HG03521 (cell line): ENCODE measurements around the gene CFAP161.
A peak's percentile ranks its signal among the peaks of the same experiment; 100 is the strongest.

Source experiments
- ATAC-seq: cut with Tn5 transposase; IDR thresholded peaks from one replicate; pipeline ENCODE4 v1.9.1; 2021; ENCODE audit warnings: mild to moderate bottlenecking, moderate library complexity; ENCODE audit not compliant: unreplicated experiment

The CFAP161 gene, protein sequence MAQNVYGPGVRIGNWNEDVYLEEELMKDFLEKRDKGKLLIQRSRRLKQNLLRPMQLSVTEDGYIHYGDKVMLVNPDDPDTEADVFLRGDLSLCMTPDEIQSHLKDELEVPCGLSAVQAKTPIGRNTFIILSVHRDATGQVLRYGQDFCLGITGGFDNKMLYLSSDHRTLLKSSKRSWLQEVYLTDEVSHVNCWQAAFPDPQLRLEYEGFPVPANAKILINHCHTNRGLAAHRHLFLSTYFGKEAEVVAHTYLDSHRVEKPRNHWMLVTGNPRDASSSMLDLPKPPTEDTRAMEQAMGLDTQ

DNA sequence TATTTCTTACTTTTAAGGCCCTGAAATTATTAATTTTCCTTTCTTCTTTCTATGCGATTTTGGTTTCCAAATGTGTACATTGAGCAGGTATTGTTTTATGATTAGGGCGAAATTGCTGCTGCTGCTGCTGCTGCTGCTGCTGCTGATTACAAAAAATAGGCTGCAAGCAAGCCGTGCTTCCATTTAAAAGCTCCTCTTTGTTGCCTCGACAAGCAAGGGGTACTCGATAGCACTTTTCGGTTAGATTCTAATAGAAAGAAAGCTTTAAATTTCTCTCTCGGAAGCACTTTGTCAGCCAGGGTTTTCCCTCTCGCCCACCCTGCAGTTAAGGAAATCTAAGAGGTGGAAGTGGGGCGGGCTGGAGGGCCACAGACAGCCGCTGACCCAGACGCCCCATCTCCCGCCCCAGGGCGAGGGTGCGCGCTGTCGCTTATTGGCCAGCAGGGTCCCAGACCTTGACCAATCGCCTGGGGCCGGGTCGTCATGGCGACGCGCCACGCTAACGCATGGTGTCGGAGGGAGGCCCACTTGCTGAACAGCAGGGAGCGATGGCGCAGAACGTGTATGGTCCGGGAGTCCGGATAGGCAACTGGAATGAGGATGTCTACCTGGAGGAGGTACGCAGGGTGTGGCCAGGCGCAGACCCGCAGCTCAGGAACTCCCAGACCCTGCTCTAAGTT is at the start of gene CFAP161:
CFAP161 (plus strand) TSS at position 489 of the 680 bp plus-strand sequence; CDS start at position 549, 60 bp downstream.
- peak; percentile 58 for ATAC-seq

DNA sequence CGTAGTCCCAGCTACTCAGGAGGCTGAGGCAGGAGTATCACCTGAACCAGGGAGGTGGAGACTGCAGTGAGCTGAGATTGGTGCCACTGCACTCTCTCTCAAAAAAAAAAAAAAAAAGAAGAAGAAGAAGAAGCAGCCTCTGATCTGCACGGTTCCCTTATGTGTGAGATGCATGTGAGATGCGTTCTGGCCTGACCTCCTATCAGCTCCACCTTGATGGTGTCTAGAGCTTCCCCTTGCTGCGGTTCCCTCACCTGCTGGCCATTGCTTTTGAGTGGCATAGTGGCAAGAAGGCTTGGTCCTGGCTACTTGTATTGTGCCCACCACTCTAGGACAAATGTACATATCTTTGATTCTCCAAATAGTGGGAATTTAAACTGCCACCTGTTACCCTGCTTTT is 49.4 kb upstream of the CFAP161 start:
- no peak for ATAC-seq

DNA sequence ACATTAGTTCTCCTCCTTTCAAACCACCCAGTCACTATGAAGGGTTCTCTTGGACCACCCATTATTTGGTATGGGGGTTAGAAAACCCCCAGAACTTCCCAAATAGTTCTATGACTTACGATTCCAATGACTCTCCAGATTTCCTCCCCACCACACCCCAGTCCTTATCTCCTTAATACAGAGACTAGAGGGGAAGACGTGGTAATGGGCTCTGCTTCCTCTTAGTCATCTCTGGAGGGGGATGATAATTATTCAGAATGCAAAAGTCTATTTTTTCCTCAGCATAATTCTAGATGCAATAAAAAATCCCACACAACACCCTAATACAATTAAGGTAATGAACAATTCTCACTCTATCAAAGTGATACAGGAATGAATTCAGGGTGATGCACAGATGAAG is 48.9 kb upstream of the CFAP161 start:
- ATAC-seq: no peak

DNA sequence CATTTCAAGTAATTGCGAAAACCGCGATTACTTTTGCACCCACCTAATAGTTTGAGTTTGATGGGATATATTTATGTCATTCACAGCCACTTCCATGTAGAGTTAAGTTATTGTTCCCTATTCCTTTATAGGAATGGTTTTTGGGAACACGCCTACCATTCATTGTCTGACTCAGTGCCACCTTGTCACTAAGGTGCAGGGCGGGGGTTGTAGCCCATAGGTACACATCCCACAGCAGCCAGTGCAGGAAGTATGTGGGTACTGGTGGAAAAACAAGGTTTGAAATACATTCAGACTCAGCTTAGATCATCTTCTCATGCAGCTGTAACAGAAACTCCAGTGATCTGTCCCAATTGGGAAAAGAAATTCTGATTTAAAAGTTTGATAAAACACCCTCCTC is 48.2 kb upstream of the CFAP161 start:
- no peak for ATAC-seq

DNA sequence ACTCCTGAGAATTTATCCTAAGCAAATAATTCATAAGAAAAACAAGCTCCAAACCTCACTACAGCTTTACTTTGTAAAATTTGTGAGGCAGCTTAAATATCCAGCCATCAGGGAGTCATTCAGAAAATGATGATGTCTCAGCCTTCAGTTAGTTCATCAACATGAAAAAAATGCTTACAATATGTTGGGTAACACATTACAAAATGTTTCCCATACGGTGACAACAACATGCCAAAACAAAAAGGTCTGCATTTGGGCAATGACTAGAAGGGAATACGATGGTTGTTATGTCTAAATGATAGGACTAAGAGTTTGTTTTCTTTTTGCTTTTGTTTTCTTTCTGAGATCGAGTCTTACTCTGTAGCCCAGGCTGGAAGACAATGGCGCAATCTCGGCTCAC is 47.0 kb upstream of the CFAP161 start:
- no peak for ATAC-seq

DNA sequence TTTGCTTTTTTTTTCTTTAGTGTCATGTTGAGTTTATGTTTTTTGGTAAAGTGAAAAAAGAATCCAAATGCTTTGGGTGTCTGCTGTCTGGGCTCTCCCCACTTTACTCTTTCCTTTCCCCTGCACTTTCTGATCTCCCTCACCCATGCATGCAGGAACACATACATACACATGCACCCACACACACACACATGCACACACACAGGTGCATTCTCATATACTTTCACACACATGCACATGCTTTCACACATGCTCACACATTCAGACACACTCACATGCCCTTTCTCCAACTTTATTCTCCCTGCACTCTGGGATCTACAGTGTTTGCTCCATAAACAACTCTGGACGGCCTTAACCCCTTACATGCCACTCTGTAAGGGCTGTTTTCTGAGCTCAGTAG is 46.4 kb upstream of the CFAP161 start:
- ATAC-seq: no peak

DNA sequence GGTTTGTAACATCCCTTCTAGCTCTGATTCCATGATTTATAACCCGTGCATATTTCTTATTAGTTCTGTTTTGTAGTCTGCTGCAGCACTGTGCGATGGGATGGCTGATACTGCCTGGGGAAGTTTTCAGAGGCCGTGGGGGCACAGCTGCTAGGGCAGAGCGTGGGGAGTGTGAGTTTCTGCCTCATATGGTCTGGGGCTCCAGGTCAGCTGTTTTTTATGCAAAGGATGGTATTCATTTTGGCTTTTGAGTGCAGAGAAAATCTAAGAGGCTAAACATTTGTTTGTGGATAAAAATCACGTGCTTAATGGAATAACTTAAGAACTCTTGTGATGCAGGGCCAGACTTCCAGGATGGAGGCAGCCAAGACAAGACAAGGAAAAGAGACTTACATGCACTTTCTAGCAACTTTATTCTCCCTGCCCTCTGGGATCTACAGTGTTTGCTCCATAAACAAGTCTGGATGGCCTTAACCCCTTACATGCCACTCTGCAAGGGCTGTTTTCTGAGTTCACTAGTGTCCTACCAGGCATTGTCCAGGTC is 45.5 kb upstream of the CFAP161 start:
- no peak for ATAC-seq

DNA sequence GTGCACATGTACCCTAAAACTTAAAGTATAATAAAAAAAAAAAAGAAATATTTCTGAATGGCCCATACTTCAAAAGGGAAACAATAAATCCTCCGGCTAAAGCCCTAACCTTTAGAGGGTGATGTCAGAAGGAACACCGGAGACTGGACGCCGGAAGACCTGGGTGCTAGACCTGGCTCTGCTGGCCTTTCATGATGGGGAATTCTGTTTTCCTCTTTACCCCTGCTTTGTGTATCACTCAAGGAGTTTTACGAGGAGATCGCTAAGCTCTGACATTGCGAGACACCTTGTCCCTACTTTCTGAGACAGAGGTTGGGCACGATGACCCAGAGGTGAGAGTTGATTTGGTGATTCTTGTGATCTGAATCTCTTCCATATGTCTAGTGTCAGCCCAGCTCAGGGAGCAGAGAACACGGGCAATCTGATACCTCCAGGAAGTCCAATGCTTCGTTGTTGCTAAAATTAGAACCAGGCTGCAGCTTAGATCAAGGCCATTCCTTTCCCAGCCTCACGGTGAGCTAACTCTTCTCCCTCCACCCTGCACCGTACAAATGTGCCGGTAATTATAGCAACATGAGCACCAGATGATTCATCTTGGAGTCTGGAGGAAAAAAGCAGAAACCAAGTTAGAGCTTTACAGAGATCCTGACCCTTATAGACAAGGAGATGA is 42.0 kb upstream of the CFAP161 start:
- no peak for ATAC-seq

DNA sequence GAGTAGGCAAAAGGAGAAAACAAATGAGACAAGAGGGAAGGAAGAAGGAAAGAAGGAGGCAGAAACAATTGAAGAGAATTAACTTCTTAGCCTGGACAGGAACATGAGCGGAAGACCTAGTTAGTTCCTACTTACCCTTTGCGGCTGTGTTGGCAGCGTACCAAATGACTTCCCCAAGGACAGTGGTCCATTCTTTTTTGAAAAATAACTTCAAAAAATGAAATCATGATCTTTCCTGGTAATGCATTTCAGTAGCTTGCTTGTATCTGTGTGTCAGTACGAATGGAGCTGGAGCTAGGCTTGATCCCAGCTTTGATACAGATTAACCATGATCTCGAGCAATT is 41.5 kb upstream of the CFAP161 start:
- no peak for ATAC-seq

DNA sequence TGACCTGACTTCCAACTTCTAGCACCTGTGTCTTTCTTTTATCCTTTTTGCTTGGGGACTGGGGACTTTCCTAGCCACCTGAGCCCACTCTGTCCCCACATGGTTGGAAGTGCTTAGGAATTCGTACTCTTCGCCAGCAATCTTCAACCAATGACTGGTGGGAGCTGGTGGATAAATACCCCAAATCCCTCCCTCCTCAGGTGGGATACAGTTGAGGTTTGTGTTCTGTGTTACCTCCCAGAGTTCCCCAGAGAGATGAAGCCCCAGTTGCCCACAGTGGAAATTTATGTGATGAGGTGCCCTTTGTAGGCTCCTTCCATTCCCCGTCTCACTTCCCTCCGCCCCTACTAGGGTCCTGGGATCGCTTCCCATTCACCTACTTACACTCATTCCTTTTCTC is 40.1 kb upstream of the CFAP161 start:
- no peak for ATAC-seq

DNA sequence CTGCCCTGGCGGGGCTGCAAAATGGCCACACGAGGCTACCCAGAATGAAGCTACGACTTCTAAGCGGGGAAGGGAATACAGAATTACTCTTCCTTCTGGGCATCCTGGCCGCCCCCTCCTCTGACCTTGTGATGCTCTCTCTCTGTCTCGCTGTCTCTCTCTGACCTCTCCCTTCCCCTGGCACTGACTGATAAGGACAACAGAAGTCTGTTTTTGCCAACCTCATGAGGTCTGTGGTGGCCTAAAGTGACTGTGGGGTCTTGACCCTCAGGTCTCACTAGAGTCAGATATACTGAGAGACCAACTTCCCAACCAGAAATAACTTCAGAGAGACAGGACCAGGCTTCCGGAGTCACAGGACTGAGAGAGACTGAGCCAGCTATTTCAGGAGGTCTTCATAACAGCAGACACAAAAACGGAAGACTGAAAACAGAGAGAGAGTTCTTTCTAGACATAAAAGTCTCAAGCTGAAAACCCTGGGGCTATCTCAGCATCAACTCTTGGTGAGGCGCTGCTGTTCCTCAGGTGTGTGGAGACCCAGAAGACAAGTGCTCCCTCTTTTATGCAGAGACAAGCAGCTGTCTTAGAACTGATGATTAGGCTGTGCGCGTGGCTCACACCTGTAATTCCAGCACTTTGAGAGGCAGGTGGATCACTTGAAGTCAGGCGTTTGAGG is 38.2 kb upstream of the CFAP161 start:
- ATAC-seq: no peak

DNA sequence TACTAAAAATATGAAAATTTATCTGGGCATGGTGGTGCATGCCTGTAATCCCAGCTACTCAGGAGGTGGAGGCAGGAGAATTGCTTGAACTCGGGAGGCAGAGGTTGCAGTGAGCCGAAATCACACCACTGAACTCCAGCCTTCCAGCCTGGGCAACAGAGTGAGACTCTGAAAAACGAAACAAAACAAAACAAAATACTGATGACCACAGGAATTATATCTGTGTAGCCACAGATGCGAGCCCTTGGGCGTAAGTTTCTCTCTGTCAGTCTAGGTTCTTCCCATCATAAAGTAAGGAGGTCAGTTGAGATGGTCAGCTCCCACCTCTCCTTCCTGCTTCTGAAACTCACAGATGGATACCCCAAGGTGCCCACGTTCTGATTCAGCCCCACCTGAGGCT is 37.7 kb upstream of the CFAP161 start:
- no peak for ATAC-seq

DNA sequence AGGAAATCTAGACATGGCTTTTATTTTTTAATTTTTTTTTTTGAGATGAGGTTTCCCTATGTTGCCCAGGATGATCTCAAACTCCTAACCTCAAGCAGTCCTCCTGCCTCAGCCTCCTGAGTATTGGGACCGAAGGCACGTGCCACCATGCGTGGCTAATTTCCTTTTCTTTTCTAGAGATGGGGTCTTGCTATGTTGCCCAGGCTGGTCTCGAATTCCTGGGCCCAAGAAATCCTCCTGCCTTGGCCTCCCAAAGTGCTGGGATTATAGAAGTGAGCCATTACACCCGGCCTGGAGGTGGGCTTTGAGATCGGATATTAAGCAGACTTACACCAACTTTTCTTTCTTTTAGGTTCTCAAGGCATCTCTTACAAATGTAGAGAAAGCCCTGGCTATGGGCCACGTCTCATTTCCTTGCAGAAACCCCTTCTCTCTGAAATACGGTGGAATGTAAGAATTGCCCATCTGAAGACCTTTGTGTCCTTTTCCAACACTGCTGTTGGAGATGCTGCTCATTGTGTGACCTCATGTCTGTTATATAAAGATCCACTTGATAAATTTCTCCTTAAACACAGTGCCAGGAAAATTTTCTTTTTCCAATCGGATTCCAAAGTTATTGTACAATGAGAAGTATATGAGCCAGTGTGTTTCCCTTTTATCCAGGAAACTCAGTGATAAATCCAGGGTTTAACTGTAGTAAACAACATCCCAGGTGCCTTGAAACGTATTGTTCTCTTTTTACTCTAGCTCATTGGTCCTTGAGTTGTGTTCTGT is 36.8 kb upstream of the CFAP161 start:
- no peak for ATAC-seq

DNA sequence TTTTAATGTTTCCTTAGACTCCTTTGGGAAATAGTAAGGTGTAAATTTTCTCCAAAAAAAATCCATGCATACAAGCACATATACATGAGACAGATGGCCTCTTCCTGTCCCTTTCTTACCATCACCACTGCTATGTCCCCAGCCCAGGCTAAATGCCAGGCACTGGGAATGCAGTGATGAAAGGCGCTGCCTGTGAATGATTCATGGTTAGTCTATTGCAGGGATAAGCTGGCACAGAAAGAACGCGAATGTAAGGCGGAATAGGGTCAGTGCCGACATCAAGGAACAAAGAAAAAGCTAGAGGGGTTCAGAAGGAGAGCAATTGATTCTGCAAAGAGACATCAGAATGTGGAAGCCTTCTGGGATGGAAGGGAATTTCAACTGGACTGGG is 36.2 kb upstream of the CFAP161 start:
- no peak for ATAC-seq

DNA sequence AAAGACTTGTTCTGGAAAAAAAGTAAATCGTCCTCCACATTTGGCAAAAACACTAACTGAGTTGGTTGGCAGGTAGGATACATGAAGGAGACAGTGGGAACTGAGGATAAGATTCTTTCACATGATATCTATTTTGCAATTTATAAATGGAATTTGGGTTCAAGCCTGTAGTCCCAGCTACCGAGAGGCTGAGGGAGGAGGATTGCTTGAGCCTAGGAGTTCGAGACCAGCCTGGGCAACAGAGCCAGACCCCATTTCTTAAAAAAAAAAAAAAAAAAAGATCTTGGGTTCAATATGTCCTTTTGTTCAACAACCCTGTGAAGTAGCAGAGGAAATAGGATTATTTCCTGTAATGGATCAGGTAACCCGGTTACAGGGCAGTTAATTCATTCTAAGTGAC is 35.7 kb upstream of the CFAP161 start:
- ATAC-seq: no peak

DNA sequence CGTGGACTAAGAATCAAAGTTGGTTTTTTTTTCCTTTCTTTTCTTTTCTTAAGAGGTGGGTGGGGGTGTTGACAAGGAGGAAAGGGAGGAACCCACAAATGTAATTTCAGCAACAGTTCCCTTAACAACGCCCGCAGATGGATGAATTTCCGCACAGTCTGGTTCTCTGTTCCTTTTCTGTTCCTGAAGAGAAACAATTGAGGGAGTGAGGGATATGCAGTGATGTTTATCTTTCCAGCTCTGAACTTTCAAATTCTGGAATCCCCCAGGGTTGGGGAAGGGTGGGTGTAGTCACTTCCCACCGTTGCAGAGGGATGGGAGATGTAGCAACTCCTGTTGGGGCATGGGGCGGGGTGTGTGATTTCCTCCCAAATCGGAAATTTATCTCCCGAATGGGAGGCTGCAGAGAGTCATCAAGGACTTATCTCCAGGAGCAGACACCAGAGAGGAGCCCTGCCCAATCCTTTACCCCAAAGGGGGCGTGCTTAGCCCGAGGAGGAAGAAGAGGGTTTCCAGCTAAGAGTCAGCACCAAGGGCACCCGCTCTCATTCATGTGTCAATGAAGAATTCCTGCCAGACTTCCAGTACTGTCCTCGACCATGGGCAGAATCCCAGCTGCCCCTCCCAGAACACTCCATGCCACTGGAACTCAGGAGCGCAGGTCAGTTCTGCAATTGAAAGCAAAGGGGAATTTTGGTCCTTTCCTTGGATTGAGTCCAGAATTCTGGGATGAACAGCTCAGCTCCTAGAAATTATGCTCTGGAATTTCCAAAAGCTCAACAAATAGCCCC is 35.0 kb upstream of the CFAP161 start:
- no peak for ATAC-seq

DNA sequence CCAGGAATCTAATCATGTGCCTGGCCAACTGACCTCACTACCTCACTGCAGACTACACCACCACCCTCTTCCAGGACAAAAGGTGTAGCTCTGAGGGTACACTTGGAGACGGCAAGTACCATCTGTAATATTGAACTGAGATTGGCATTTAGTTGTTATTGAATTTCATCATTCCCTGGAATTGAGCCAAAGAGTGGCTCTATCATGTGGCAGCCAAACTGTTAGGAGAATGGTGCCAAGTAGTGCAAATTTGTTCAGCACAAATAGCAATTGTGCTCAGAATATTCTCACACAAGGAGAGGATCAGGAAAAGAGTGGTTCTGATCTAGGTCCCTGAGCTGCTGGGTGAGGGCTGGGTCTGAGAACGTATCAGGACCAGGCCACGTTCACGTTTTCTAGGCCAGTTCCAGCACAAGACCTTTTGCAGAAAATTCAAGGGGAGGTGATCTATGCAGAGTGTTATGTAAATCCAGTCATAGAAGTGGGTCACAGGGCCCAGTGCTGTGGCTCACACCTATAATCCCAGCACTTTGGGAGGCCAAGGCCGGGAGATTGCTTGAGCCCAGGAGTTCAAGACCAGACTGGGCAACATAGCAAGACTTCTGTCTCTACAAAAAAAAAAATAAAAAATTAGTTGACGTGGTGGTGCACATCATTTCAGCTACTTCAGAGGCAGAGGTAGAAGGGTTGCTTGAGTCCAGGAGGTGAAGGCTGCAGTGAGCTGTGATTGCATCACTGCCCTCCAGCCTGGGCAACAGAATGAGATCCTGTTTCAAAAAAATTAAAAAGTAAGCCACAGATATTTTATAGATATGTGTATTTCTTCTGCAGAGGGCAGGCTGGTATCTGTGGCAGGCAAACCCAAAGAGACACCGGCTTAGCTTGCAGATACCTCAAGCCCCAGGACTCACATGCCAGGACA is 31.9 kb upstream of the CFAP161 start:
- ATAC-seq: no peak

DNA sequence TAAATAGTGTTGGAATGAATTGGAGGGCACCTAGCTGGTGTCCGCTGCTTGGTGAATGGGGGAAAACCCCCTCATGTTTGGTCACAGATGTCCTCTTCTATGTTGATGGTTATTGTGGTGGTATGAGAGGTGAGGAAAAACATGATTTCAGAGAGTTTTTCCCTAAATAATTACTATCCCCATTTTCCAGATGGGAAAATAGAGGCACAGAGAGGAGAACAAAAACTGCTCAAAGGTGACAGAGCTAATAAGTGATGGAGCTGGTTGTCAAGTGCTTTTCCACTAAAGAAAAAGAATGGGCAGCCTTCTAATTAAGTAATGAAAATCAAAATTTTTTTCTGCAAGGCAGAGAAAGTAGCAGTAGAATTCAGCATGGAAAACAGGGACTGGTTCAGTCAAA is 30.2 kb upstream of the CFAP161 start:
- ATAC-seq: no peak

DNA sequence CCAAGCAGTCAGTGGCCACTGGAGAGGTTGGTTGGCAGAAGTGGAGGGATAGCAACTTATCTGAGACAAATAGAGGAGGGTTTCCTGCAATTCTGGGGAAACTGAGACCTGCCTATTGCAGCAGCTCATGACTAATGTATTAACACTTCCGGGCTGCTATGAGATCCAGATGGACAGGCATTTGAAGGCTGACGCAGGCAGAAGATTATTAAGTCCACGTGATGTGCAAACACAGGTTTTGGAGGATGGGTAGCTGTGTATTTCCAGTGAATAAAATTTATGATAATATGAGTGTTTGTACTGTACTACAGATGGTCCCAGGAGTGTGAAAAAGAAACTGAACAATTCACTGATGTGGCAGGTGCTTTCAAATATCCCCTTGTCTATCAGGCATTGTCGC is 28.5 kb upstream of the CFAP161 start:
- ATAC-seq: no peak
